Activated CD8-positive, alpha-beta memory T cell treated with anti-CD3 and anti-CD28 coated beads for 24 hours (primary cell): ENCODE results near the gene RTTN.

Experiments used
- DNase-seq: peaks from one replicate; pipeline ENCODE4 v3.0.0-alpha.2; 2020

The RTTN gene

GRCh38 chr18:69968039-69968438 lies 237.4 kb downstream of the RTTN start:
- no peak for DNase-seq

DNA sequence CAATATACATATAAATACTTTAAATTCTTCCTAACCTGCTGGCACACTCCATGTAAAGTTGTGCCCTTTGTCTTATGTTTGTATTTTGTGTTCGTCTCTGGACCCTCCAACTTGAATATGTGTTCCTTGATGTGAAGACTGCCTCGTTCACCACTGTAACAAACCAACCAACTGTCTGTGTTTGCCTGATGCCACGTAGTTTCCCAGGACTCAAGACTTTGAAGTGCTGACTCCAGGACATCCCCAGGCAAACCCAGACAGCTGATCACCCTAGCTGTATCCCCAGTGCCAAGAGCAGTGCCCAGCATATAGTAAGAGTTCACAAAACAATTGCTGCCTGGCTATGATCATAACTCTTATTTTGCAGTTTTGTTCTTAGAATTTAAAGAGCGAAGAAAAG lies 242.3 kb downstream of the RTTN start:
- DNase-seq = no peak

- DNase-seq = no peak
Measured at GRCh38 chr18:69961718-69962117, 243.8 kb downstream of the RTTN start.

GRCh38 chr18:69958422-69958821 lies 247.1 kb downstream of the RTTN start:
- DNase-seq = no peak

- no peak for DNase-seq
Measured at GRCh38 chr18:69957747-69958146, 247.7 kb downstream of the RTTN start.

DNA sequence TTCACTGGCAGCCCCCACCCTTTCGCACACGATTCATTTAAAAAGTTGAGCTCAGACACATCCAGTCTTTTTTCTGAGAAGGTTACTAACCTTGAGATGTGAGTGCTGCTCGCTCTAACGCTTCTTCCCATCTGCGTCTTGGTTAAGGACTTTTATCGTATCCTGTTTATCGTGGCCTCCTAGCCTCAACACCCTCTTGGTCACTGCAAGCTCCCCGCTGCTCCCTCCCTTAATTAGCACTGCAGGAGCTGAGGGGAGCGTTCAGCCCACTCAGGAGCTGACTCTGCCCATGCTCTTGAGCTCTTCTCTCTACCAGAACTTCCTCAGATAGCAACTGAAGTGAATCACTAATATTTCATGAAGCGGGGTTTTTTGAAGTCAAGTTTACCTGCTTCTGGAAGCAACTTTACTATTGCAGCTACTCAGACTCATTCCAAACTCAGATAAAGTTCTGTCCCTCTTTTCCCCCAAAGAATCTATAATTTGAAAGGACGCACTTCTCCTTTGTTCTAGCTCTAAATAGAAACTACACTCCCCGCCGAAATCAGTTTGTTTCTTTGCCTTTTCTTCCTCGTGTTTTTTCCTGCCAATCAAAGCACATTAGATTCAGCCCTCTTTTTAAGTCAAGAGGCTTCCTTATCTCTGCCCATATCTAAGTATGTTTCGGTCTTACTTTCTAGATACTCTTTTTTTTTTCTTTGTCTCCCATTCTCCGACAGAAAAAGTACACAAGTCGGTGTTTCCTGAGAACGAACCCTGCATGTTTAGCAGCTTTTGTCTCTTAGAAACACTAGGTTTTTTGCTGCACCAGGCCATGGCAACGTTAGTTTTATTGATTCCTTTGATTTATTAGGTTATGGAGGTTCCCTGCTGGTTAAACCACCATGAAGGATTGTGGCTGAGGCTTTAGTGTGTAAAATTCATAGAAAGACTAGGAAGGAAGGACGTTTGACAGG lies 248.5 kb downstream of the RTTN start:
- peak; percentile 78 for DNase-seq

- DNase-seq = no peak
Measured at GRCh38 chr18:69956057-69956456, 249.4 kb downstream of the RTTN start.

DNA sequence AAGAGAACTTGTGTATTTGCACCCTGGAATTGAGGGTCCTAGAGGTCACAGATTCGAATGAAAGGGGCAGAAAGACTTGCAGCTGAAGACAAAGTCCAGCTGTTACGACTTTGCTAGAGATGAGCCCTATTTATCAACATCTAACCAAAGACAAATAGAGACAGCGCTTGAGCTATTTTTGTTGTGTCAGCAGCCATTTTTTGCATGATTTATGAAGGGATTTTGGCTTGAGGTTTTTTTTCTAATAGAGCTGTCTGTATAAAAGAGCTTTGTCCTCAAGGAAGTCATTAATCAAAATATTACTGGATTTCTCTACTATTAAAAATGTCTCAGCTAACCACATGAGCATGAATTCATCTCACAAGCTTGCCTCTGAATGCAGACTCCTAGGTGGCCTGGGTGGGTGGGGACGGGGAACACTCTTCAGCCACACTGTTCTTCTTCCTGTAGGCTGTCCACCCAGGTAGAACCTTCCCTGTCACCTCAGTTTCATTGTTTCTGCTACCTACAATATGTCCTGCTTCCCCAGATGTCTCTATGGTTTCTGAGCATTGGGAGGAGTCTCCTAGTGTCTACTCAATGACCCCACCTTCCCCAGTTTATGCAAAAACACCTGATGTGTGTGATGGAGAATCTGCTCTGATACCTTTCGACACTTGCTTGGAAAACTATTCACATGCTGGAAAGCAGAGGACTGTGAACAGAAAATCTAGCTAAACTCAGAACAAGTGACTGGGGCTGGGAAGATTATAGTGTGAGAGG lies 250.6 kb downstream of the RTTN start:
- no peak for DNase-seq

- no peak for DNase-seq
Measured at GRCh38 chr18:69953191-69953590, 252.3 kb downstream of the RTTN start.
